Measurements from ENCODE around the gene ALDH4A1.
"Not testable (repeated sequence)": the region's sequence is repeated elsewhere in the genome, so short reads cannot be mapped to it uniquely, and the experiment has no call there.

ALDH4A1 gene

DNA sequence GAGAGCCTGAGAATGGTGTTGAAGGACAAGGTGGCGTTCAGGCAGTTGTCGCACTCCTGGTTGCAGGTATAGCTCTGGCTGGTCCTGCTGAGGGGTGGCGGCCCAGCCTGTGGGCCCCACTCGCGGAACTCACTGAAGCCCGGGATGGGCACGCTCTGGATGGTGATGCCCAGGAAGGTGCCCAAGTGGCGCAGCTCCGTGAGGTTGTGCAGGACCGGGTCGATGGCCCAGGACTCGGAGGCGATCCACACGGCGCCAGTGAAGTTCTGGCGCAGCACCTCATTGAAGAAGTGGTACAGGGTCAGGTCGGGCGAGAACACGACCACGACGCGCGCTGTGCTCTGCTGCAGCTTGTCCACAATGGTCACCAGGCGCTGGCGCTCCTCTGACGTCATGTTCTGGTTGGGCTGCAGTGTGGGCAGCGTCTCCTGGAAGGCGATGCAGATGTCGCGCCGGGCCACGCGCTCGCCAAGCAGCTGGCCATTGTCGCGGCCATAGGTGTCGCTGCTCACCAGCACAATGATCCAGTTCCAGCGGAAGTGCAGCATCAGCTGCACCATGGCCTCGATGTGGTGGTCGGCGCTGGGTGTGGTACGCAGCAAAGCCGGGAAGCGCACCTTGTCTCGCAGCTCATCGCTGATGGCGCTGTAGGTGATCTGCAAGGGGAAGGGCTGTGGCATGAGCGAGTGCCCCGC, 47.9 kb downstream of the ALDH4A1 start:
- DNase-seq (ENCODE audit: low read depth) = no peak
- TF ChIP-seq, protein P1, sequence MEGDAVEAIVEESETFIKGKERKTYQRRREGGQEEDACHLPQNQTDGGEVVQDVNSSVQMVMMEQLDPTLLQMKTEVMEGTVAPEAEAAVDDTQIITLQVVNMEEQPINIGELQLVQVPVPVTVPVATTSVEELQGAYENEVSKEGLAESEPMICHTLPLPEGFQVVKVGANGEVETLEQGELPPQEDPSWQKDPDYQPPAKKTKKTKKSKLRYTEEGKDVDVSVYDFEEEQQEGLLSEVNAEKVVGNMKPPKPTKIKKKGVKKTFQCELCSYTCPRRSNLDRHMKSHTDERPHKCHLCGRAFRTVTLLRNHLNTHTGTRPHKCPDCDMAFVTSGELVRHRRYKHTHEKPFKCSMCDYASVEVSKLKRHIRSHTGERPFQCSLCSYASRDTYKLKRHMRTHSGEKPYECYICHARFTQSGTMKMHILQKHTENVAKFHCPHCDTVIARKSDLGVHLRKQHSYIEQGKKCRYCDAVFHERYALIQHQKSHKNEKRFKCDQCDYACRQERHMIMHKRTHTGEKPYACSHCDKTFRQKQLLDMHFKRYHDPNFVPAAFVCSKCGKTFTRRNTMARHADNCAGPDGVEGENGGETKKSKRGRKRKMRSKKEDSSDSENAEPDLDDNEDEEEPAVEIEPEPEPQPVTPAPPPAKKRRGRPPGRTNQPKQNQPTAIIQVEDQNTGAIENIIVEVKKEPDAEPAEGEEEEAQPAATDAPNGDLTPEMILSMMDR (IDR thresholded peaks at IDR 0.05; ENCODE audit: low read depth, low read length, missing control alignments) = no peak
- in situ Hi-C loops (cut with HindIII; ENCODE audit: low sequenced_read_pairs) = no loop called here
- H3K4me3 ChIP-seq (ENCODE audit: low read depth, low read length) = no peak overlapping the region

DNA sequence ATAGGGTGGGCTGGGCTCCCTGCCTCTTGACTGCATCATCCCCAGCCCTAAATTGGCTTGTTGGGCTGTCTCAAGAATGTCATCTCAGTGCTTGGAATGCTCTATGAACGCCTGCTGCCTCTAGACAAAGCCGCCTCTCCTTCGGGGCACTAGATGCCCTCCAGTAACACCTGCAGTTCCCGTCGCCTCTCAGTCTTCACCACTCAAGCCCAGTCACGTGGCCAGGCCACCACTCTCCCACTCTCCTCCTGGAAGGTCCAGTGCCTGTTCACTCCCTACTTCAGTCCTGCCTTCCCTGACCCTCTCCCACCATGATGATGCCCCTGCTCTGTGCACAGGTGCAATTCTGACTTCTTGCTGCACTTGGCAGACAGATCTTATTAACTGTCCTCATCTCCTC, 49.9 kb downstream of the ALDH4A1 start:
- no peak for DNase-seq (ENCODE audit: low read depth)
- TF ChIP-seq, protein P1 (IDR thresholded peaks at IDR 0.05; ENCODE audit: low read depth, low read length, missing control alignments) = no peak
- no peak overlapping the region for H3K4me3 ChIP-seq (ENCODE audit: low read depth, low read length)
- in situ Hi-C loops (cut with HindIII; ENCODE audit: low sequenced_read_pairs) = no loop called here

DNA sequence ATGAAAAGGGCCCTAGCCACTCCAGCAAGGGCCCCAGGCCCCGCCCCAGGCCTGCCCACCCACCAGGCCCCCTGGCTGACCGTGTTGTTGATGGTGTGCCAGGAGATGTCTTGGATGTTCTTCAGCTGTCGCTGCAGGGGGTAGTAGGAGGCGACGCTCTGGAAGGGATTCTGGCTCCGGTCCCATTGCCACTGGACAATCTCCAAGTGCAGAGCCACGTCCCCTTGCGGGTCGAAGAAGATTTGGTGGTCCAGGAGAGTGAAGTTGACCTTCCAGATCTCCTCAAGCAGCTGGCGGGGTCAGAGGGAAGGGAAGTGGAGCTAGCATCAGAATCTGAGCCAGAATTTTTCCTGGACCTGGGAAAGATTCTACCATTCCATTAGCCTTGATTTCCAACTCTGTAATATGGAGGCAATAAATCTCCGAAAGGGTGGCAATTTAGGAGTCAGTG, 53.1 kb downstream of the ALDH4A1 start:
- DNase-seq (ENCODE audit: low read depth) = no peak
- in situ Hi-C loops (cut with HindIII; ENCODE audit: low sequenced_read_pairs) = loop anchor here (25.0 kb wide), 1 partner anchor 262 kb away; no protein-coding TSS in a partner anchor
- H3K4me3 ChIP-seq (ENCODE audit: low read depth, low read length) = no peak overlapping the region
- TF ChIP-seq, protein P1 (IDR thresholded peaks at IDR 0.05; ENCODE audit: low read depth, low read length, missing control alignments) = no peak

DNA sequence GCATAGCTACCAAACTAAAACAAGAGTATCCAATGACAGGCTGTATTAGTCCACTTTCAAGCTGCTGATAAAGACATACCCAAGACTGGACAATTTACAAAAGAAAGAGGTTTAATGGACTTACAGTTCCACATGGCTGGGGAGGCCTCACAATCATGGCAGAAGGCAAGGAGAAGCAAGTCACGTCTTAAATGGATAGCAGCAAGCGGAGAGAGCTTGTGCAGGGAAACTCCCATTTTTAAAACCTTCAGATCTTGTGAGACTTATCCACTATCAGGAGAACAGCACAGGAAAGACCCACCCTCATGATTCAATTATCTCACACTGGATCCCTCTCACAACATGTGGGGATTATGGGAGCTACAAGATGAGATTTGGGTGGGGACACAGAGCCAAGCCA, 54.6 kb downstream of the ALDH4A1 start:
- H3K4me3 ChIP-seq (ENCODE audit: low read depth, low read length); DNase-seq (ENCODE audit: low read depth): not testable (repeated sequence)
- in situ Hi-C loops (cut with HindIII; ENCODE audit: low sequenced_read_pairs) = loop anchor here (25.0 kb wide), 1 partner anchor 260 kb away; no protein-coding TSS in a partner anchor

DNA sequence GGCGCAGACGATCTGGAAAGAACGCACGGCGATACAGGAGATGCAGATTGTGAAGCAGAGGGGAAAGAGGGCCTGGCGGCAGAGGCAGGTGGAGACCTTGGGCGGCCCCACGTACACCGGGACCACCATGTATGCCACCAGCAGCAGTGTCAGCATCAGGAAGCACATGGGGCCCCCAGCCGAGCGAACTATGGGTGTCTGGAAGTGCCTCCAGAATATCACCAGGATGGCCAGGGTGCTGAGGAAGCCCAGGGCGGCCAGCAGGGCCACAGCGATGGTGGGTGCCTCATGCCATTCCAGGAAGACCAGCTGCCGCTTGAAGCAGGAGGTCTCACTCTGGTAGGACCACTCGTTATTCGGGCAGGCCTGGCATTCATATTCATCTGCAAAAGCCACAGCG, 62.2 kb downstream of the ALDH4A1 start:
- no peak for DNase-seq (ENCODE audit: low read depth)
- TF ChIP-seq, protein P1 (IDR thresholded peaks at IDR 0.05; ENCODE audit: low read depth, low read length, missing control alignments) = no peak
- H3K4me3 ChIP-seq (ENCODE audit: low read depth, low read length) = no peak overlapping the region
- in situ Hi-C loops (cut with HindIII; ENCODE audit: low sequenced_read_pairs) = loop anchor here (25.0 kb wide), 1 partner anchor 253 kb away; no protein-coding TSS in a partner anchor

DNA sequence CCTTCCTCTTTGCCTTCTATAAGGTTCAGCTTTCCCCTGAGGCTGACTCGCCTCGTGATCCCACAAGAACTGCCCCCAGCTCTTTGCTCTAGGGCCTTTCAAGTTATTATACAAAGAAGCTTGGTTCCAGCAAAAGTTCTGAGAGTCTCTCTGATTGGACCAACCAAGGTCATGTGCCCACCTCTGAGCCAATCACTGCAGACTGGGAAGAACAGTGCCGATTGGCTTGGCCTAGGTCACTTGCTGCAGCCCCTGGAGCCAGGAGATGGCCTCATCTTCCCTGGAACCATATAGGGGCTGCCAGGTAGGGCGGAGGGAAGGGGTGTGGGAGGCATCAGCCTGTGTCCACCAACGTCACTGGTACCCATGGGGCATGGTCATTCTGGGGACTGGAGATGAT, 65.7 kb downstream of the ALDH4A1 start:
- in situ Hi-C loops (cut with HindIII; ENCODE audit: low sequenced_read_pairs) = loop anchor here (25.0 kb wide), 1 partner anchor 249 kb away; no protein-coding TSS in a partner anchor
- H3K4me3 ChIP-seq (ENCODE audit: low read depth, low read length) = no peak overlapping the region
- DNase-seq (ENCODE audit: low read depth) = no peak
- TF ChIP-seq, protein P1 (IDR thresholded peaks at IDR 0.05; ENCODE audit: low read depth, low read length, missing control alignments) = no peak

DNA sequence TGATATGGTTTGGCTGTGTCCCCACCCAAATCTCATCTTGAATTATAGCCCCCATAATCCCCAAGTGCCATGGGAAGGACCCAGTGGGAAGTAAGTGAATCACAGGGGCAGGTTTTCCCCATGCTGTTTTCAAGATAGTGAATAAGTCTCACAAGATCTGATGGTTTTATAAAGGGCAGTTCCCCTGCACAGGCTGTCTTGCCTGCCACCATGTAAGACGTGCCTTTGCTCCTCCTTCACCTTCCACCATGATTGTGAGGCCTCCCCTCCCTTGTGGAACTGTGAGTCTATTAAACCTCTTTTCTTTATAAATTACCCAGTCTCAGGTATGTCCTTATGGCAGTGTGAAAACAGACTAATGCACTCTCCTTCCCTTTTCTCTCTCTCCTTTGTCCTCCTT, 70.0 kb downstream of the ALDH4A1 start:
- H3K4me3 ChIP-seq (ENCODE audit: low read depth, low read length); DNase-seq (ENCODE audit: low read depth): not testable (repeated sequence)
- in situ Hi-C loops (cut with HindIII; ENCODE audit: low sequenced_read_pairs) = loop anchor here (25.0 kb wide), 1 partner anchor 245 kb away; no protein-coding TSS in a partner anchor

Measured in astrocyte of the cerebellum (primary cell).